Erythroblast (primary cell): ENCODE measurements around the gene AVP.
"Not testable (repeated sequence)": the region's sequence is repeated elsewhere in the genome, so short reads cannot be mapped to it uniquely, and the experiment has no call there.

Experiments used
- DNase-seq, 2 experiments: peaks; one replicate each; lab custom pipeline; 2025; lab: John Stamatoyannopoulos, UW
- GATA1 ChIP-seq: IDR thresholded peaks from 2 replicates; pipeline ENCODE4 v1.6.1; 2011; ENCODE audit warnings: low read depth, mild to moderate bottlenecking, control low read depth, low read length, moderate library complexity
- POLR2A ChIP-seq: IDR thresholded peaks from 2 replicates; pipeline ENCODE4 v1.6.1; 2011; ENCODE audit warnings: mild to moderate bottlenecking, low read length

The AVP gene

GRCh38 chr20:3084283-3084985 is at the start of gene AVP:
Gene AVP (minus strand): TSS chr20:3084724. CDS start chr20:3084674, 50 bp downstream.
- no peak for DNase-seq
- TF ChIP-seq POLR2A (no peak), GATA1 (no peak)

- no peak for DNase-seq
- no peak for TF ChIP-seq GATA1
- no peak for TF ChIP-seq POLR2A
These were observed 49.6 kb upstream of the AVP start for GRCh38 chr20:3134151-3134550.

DNA sequence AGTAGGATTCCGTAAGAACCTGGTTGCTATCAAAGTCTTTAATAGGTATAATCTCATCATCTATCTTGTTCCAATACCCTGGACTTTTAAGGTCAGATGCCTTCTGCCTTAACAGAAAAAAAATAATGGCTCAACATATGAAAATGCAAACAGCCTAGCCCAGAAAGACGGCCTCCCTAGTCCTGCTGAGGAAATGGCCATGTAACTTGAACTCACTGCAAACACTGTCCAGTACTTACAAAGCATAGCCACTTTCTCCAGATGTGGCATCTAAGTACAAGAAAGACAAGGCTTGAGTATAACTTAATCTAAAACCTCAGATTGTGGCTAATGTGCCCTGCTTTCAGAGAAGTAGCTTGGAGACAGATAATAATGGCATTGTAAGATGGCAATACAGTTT is 48.6 kb upstream of the AVP start:
- DNase-seq: no peak
- TF ChIP-seq GATA1 (no peak), POLR2A (no peak)

- no peak for DNase-seq
- no peak for TF ChIP-seq GATA1
- no peak for TF ChIP-seq POLR2A
These were observed 45.6 kb upstream of the AVP start for GRCh38 chr20:3130051-3130600.

DNA sequence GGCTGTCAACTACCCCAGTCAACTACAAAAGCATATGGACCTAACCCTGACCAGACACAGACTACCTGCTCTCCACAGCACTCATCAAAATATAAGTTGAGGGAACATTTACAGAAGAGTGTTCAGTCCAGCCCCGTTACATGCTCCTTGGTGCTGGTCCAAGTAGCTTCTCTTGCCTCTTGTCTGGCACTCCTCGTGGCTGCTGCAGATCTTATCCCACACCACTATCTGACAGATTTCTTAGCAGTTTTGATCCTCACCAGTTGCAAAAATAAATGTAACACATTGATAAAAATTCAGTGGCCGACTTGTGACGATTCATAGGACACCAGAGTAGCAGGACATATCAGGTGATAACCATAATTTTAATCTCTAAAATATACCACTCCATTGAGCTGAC is 44.6 kb upstream of the AVP start:
- TF ChIP-seq GATA1 (no peak), POLR2A (no peak)

GRCh38 chr20:3128275-3128984 is 43.9 kb upstream of the AVP start:
- no peak for TF ChIP-seq GATA1
- no peak for TF ChIP-seq POLR2A
- DNase-seq: no peak

More for the DNA sequence above, 44.6 kb upstream of the AVP start:
- DNase-seq: peak in 1 of 2 experiments; percentile 47

DNA sequence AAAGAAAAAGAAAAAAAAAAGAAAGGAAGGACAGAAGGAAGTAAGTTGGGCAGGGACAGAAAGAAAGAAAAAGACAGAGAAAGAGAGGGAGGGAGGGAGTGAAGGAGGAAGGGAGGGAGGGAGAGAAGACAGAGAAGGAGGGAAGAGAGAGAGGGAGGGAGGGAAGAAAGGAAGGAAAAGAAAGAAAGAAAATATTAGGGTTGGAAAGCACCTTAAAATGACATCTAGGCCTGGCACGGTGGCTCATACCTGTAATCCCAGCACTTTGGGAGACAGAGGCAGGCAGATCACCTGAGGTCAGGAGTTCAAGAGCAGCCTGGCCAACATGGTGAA is 42.0 kb upstream of the AVP start:
- DNase-seq: no peak
- TF ChIP-seq GATA1: no peak
- no peak for TF ChIP-seq POLR2A

DNA sequence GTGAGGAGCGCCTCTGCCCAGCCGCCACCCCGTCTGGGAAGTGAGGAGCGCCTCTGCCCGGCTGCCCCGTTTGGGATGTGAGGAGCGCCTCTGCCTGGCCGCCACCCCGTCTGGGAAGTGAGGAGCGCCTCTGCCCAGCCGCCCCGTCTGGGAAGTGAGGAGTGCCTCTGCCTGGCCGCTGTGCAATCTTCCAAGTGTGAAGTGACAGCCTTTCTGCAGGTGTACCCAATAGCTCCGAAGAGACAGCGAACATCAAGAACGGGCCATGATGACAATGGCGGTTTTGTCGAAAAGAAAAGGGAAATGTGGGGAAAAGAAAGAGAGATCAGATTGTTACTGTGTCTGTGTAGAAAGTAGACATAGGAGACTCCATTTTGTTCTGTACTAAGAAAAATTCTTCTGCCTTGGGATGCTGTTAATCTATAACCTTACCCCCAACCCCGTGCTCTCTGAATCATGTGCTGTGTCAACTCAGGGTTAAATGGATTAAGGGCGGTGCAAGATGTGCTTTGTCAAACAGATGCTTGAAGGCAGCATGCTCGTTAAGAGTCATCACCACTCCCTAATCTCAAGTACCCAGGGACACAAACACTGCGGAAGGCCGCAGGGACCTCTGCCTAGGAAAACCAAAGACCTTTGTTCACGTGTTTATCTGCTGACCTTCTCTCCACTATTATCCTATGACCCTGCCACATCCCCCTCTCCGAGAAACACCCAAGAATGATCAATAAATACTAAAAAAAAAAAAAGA is 41.4 kb upstream of the AVP start:
- DNase-seq: not testable (repeated sequence)

DNA sequence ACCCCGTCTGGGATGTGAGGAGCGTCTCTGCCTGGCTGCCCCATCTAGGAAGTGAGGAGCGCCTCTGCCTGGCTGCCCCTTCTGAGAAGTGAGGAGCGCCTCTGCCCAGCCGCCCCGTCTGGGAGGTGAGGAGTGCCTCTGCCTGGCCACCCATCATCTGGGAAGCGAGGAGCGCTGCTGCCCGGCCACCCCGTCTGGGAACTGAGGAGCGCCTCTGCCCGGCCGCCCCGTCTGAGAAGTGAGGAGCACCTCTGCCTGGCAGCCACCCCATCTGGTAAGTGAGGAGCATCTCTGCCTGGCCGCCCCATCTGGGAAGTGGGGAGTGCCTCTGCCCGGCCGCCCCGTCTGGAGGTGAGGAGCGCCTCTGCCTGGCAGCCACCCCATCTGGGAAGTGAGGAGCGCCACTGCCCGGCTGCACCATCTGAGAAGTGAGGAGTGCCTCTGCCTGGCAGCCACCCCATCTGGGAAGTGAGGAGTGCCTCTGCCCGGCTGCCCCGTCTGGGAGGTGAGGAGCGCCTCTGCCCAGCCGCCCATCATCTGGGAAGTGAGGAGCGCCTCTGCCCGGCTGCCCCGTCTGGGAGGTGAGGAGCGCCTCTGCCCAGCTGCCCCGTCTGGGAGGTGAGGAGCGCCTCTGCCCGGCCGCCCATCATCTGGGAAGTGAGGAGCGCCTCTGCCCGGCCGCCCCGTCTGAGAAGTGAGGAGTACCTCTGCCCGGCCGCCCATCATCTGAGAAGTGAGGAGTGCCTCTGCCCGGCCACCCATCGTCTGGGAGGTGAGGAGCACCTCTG is 40.4 kb upstream of the AVP start:
- DNase-seq: not testable (repeated sequence)

DNA sequence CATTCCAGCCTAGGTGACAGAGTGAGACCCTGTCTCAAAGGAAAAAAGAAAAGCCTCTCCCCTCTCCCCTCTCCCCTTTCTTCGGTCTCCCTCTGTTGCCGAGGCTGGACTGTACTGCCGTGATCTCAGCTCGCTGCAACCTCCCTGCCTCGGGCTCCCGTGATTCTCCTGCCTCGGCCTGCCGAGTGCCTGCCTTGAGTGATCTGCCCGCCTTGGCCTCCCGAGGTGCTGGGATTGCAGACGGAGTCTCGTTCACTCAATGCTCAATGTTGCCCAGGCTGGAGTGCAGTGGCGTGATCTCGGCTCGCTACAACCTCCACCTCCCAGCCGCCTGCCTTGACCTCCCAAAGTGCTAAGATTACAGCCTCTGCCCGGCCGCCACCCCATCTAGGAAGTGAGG is 39.6 kb upstream of the AVP start:
- not testable (repeated sequence) for DNase-seq

GRCh38 chr20:3123542-3123941 is 39.0 kb upstream of the AVP start:
- TF ChIP-seq POLR2A (no peak), GATA1 (no peak)
- no peak for DNase-seq

GRCh38 chr20:3121955-3122610 is 37.6 kb upstream of the AVP start:
- DNase-seq: no peak
- TF ChIP-seq POLR2A (no peak), GATA1 (no peak)

- TF ChIP-seq POLR2A: no peak
- TF ChIP-seq GATA1: no peak
- DNase-seq: no peak
These were observed 36.9 kb upstream of the AVP start for GRCh38 chr20:3121271-3121911.
